Ectodermal cell (in vitro differentiated cells): Measurements from ENCODE around the gene NAA10.
A peak's percentile ranks its signal among the peaks of the same experiment; 100 is the strongest.

Experiments
- H3K27ac ChIP-seq: 2 replicates; pipeline ENCODE4 v1.7.0; 2013; ENCODE audit warnings: mild to moderate bottlenecking, low read depth, low read length; ENCODE audit not compliant: insufficient read depth, poor library complexity, severe bottlenecking
- H3K27me3 ChIP-seq: 2 replicates; pipeline ENCODE4 v1.7.0; 2013; ENCODE audit warnings: mild to moderate bottlenecking, low read length; ENCODE audit not compliant: insufficient read depth, control insufficient read depth, poor library complexity, severe bottlenecking
- H3K36me3 ChIP-seq: one replicate; pipeline ENCODE4 v1.7.0; 2013; ENCODE audit warnings: low read length; ENCODE audit not compliant: control insufficient read depth, insufficient read depth
- H3K4me1 ChIP-seq: one replicate; pipeline ENCODE4 v1.7.0; 2013; ENCODE audit warnings: low read length; ENCODE audit not compliant: control insufficient read depth, insufficient read depth
- H3K4me3 ChIP-seq: 2 replicates; pipeline ENCODE4 v1.7.0; 2013; ENCODE audit warnings: low read depth, low read length, control low read depth; ENCODE audit not compliant: insufficient read depth
- H3K9me3 ChIP-seq: 2 replicates; pipeline ENCODE4 v1.7.0; 2013; ENCODE audit warnings: mild to moderate bottlenecking, low read length, moderate library complexity; ENCODE audit not compliant: control insufficient read depth
- WGBS, 2 experiments: methylation state at CpG; one replicate each; pipeline ENCODE4 v1.1.7; 2013; ENCODE audit warnings: missing lambda C conversion rate in 2 of 2; 5-methylcytosine and 5-hydroxymethylcytosine counted together

NAA10 gene

GRCh38 chrX:153884590-153884989, 50.2 kb downstream of the NAA10 start:
- no peak overlapping the region for H3K27ac ChIP-seq
- H3K4me3 ChIP-seq = peak overlapping the region; percentile 43
- WGBS, 2 experiments = 41 to 65% methylated on average over 6 of the region's 6 CpGs
- H3K9me3 ChIP-seq = no peaks in the 10 kb centered on the region
- peaks cover 27% of the 10 kb centered on the region for H3K27me3 ChIP-seq
- no peaks in the 10 kb centered on the region for H3K36me3 ChIP-seq
- H3K4me1 ChIP-seq = peaks cover 43% of the 10 kb centered on the region

- H3K36me3 ChIP-seq = no peaks in the 10 kb centered on the region
- WGBS, 2 experiments = 55 to 62% methylated on average over 9 to 13 of the region's 13 CpGs
- peaks cover 47% of the 10 kb centered on the region for H3K4me1 ChIP-seq
- no peaks in the 10 kb centered on the region for H3K9me3 ChIP-seq
- no peak overlapping the region for H3K27ac ChIP-seq
- no peak overlapping the region for H3K4me3 ChIP-seq
- peaks cover 27% of the 10 kb centered on the region for H3K27me3 ChIP-seq
Measured at GRCh38 chrX:153884136-153884535, 50.7 kb downstream of the NAA10 start.

- 49 to 51% methylated on average over 13 of the region's 13 CpGs for WGBS, 2 experiments
- Histone ChIP-seq H3K27ac (no peak overlapping the region), H3K27me3 (peaks cover 27% of the 10 kb centered on the region), H3K36me3 (no peaks in the 10 kb centered on the region), H3K9me3 (no peaks in the 10 kb centered on the region), H3K4me1 (peaks cover 54% of the 10 kb centered on the region), H3K4me3 (no peak overlapping the region)
Measured at GRCh38 chrX:153883163-153883843, 51.5 kb downstream of the NAA10 start.

GRCh38 chrX:153882557-153882956, 52.3 kb downstream of the NAA10 start:
- Histone ChIP-seq H3K4me1 (peaks cover 62% of the 10 kb centered on the region), H3K36me3 (no peaks in the 10 kb centered on the region), H3K4me3 (no peak overlapping the region), H3K27me3 (peaks cover 23% of the 10 kb centered on the region), H3K27ac (peak overlapping the region; percentile 27), H3K9me3 (no peaks in the 10 kb centered on the region)
- WGBS, 2 experiments = 46 to 47% methylated on average over 7 of the region's 7 CpGs

- Histone ChIP-seq H3K27me3 (peaks cover 22% of the 10 kb centered on the region), H3K4me1 (peaks cover 62% of the 10 kb centered on the region), H3K9me3 (no peaks in the 10 kb centered on the region), H3K27ac (no peak overlapping the region), H3K36me3 (no peaks in the 10 kb centered on the region), H3K4me3 (no peak overlapping the region)
- 41 to 51% methylated on average over 8 of the region's 8 CpGs for WGBS, 2 experiments
Measured at GRCh38 chrX:153882086-153882498, 52.7 kb downstream of the NAA10 start.

GRCh38 chrX:153881281-153881680, 53.6 kb downstream of the NAA10 start:
- no peak overlapping the region for H3K4me3 ChIP-seq
- peaks cover 15% of the 10 kb centered on the region for H3K27me3 ChIP-seq
- H3K4me1 ChIP-seq = peaks cover 62% of the 10 kb centered on the region
- H3K27ac ChIP-seq = no peak overlapping the region
- no peaks in the 10 kb centered on the region for H3K9me3 ChIP-seq
- H3K36me3 ChIP-seq = no peaks in the 10 kb centered on the region
- WGBS, 2 experiments = 86 to 91% methylated on average over 7 of the region's 7 CpGs

GRCh38 chrX:153880440-153880815, 54.4 kb downstream of the NAA10 start:
- no peaks in the 10 kb centered on the region for H3K9me3 ChIP-seq
- peaks cover 62% of the 10 kb centered on the region for H3K4me1 ChIP-seq
- peaks cover 10% of the 10 kb centered on the region for H3K27me3 ChIP-seq
- no peak overlapping the region for H3K4me3 ChIP-seq
- no peaks in the 10 kb centered on the region for H3K36me3 ChIP-seq
- no peak overlapping the region for H3K27ac ChIP-seq
- WGBS, 2 experiments = 52 to 53% methylated on average over 6 of the region's 6 CpGs

- Histone ChIP-seq H3K4me3 (no peak overlapping the region), H3K9me3 (no peaks in the 10 kb centered on the region), H3K36me3 (no peaks in the 10 kb centered on the region), H3K27ac (no peak overlapping the region), H3K27me3 (peaks cover 5% of the 10 kb centered on the region), H3K4me1 (peaks cover 62% of the 10 kb centered on the region)
- 66 to 70% methylated on average over 12 of the region's 12 CpGs for WGBS, 2 experiments
Measured at GRCh38 chrX:153879741-153880439, 54.9 kb downstream of the NAA10 start.
